PC-3 (cell line): ENCODE results near the gene GHRH. TPM values are rescaled to one million over a fixed set of nuclear protein-coding genes. Genes with fewer than 3 reads are reported as not detected.

Source experiments
- ATAC-seq: fragments of 200-7000 bp; cut with Tn5 transposase; 2 replicates; pipeline ENCODE4 v1.9.1; 2020; ENCODE audit warnings: mild to moderate bottlenecking, moderate library complexity
- BruUV-seq: library from RNA; stranded (reverse); fragments of 400-500 nt; replicated peaks from 2 replicates; lab custom pipeline; 2021; lab: Mats Ljungman, UMichigan
- CTCF ChIA-PET: fragments of 300-600 bp; sonication (Branson Sonifier 250); formaldehyde crosslinking; loops from one replicate; lab custom pipeline; 2022; ENCODE audit warnings: antibody characterized with exemption; lab: Charles Lee
- POLR2A ChIA-PET: fragments of 300-600 bp; sonication (Branson Sonifier 250); formaldehyde crosslinking; loops from one replicate; lab custom pipeline; 2022; ENCODE audit warnings: antibody characterized with exemption; ENCODE audit not compliant: unreplicated experiment; lab: Charles Lee
- DNase-seq: peaks from one replicate; pipeline ENCODE4 v3.0.0-alpha.2; 2015
- H2AFZ ChIP-seq: fragments of 300-600 bp; sonication (generic); 2 replicates; pipeline ENCODE4 v1.6.0; 2016; ENCODE audit warnings: antibody characterized with exemption, low read length
- H3F3A ChIP-seq: fragments of 300-600 bp; sonication (generic); one replicate; pipeline ENCODE4 v1.6.0; 2017; ENCODE audit warnings: antibody characterized with exemption, low read length, control low read depth, mild to moderate bottlenecking; ENCODE audit not compliant: unreplicated experiment
- H3K27ac ChIP-seq: fragments of 300-600 bp; sonication (generic); 2 replicates; pipeline ENCODE4 v1.5.1; 2016; ENCODE audit warnings: mild to moderate bottlenecking, low read length
- H3K27me3 ChIP-seq: fragments of 300-600 bp; sonication (generic); 2 replicates; pipeline ENCODE4 v1.6.1; 2016; ENCODE audit warnings: low read length, mixed read lengths
- H3K36me3 ChIP-seq: fragments of 300-600 bp; sonication (generic); 2 replicates; pipeline ENCODE4 v1.6.1; 2016; ENCODE audit warnings: low read depth, mixed run types, low read length, mixed read lengths
- H3K4me1 ChIP-seq: fragments of 300-600 bp; sonication (generic); 2 replicates; pipeline ENCODE4 v1.5.1; 2016; ENCODE audit warnings: low read length; ENCODE audit not compliant: insufficient read depth
- H3K4me2 ChIP-seq: fragments of 300-600 bp; sonication (generic); 2 replicates; pipeline ENCODE4 v1.6.0; 2016; ENCODE audit warnings: low read length
- H3K4me3 ChIP-seq: fragments of 300-600 bp; sonication (generic); 2 replicates; pipeline ENCODE4 v1.5.1; 2016; ENCODE audit warnings: mild to moderate bottlenecking, low read length, mixed read lengths
- H3K79me2 ChIP-seq: fragments of 300-600 bp; sonication (generic); 2 replicates; pipeline ENCODE4 v1.6.1; 2017; ENCODE audit warnings: low read length, mixed read lengths
- H3K9ac ChIP-seq: fragments of 300-600 bp; sonication (generic); 2 replicates; pipeline ENCODE4 v1.6.0; 2016; ENCODE audit warnings: mild to moderate bottlenecking, low read length
- H3K9me2 ChIP-seq: fragments of 300-600 bp; sonication (generic); replicated peaks from 2 replicates; pipeline ENCODE4 v1.6.1; 2016; ENCODE audit warnings: mixed run types, low read length, mixed read lengths
- H3K9me3 ChIP-seq: fragments of 300-600 bp; sonication (generic); 2 replicates; pipeline ENCODE4 v1.6.1; 2016; ENCODE audit warnings: low read length, mixed read lengths
- H4K20me1 ChIP-seq: fragments of 300-600 bp; sonication (generic); 2 replicates; pipeline ENCODE4 v1.6.1; 2016; ENCODE audit warnings: low read length, mixed read lengths
- CTCF ChIP-seq: fragments of 300-600 bp; sonication (generic); conservative IDR thresholded peaks from 2 replicates; pipeline ENCODE4 v1.5.1; 2017; ENCODE audit warnings: antibody characterized with exemption, low read depth, mild to moderate bottlenecking, low read length
- EZH2 ChIP-seq: fragments of 300-600 bp; sonication (generic); IDR thresholded peaks from one replicate; pipeline ENCODE4 v1.6.1; 2017; ENCODE audit warnings: antibody characterized with exemption, mild to moderate bottlenecking, low read length; ENCODE audit not compliant: unreplicated experiment
- EZH2phosphoT487 ChIP-seq: fragments of 300-600 bp; sonication (generic); IDR thresholded peaks from 2 replicates; pipeline ENCODE4 v1.6.1; 2018; ENCODE audit warnings: mild to moderate bottlenecking, antibody characterized with exemption, low read length, borderline replicate concordance
- intact Hi-C: fragments of 100-400 bp; cut with micrococcal nuclease; formaldehyde crosslinking; loops from 2 replicates; pipeline ENCODE4 v1.9.0; 2023
- total RNA-seq: library from RNA; depleted of rRNA; stranded (reverse); fragments of >200 nt; gene quantifications from 2 replicates; pipeline ENCODE4 v1.2.3, GENCODE V29; 2014

GHRH gene
- total RNA-seq, 1 experiment from 2014 or later, result not detected

- no peak overlapping the region for H3K4me3 ChIP-seq
- H3K36me3 ChIP-seq, result peaks cover 64% of the 10 kb centered on the region
- no peaks in the 10 kb centered on the region for H3K9me3 ChIP-seq
- no peaks in the 10 kb centered on the region for H3K9me2 ChIP-seq
- no peaks in the 10 kb centered on the region for H3K27me3 ChIP-seq
- peaks cover 4% of the 10 kb centered on the region; the same call in 1 of the 2 replicates for H3K79me2 ChIP-seq
- H2AFZ ChIP-seq, result no peak overlapping the region
- POLR2A ChIA-PET, result no interaction called here
- no peaks in the 10 kb centered on the region for H3F3A ChIP-seq
- CTCF ChIA-PET, result no interaction called here
- DNase-seq, result peak; percentile 15
- intact Hi-C loops, result no loop called here
- no peak overlapping the region for H3K27ac ChIP-seq
- H4K20me1 ChIP-seq, result no peaks in the 10 kb centered on the region; the same call in 1 of the 2 replicates
- TF ChIP-seq CTCF (no peak), EZH2 (no peak), EZH2phosphoT487 (no peak)
- no peak; the same call in 1 of the 2 replicates for ATAC-seq
- no peaks in the 10 kb centered on the region for H3K4me1 ChIP-seq
- no peak overlapping the region for H3K4me2 ChIP-seq
- H3K9ac ChIP-seq, result no peak overlapping the region
- BruUV-seq, result no TSS peak
Measured at GRCh38 chr20:37223053-37223452, 38.6 kb downstream of the GHRH start.

- Histone ChIP-seq H3K27ac (no peak overlapping the region), H3K36me3 (peaks cover 54% of the 10 kb centered on the region), H3K79me2 (peaks cover 4% of the 10 kb centered on the region; the same call in 1 of the 2 replicates), H3K9ac (no peak overlapping the region), H3K9me3 (no peaks in the 10 kb centered on the region), H3K4me1 (no peaks in the 10 kb centered on the region), H3K4me3 (no peak overlapping the region), H3K4me2 (no peak overlapping the region), H3K9me2 (no peaks in the 10 kb centered on the region), H4K20me1 (no peaks in the 10 kb centered on the region; the same call in 1 of the 2 replicates), H2AFZ (no peak overlapping the region), H3F3A (no peaks in the 10 kb centered on the region), H3K27me3 (no peaks in the 10 kb centered on the region)
- TF ChIP-seq EZH2 (no peak), EZH2phosphoT487 (no peak)
- POLR2A ChIA-PET, result no interaction called here
- no TSS peak for BruUV-seq
- no peak for ATAC-seq
- CTCF ChIA-PET, result no interaction called here
- no peak for DNase-seq
- intact Hi-C loops, result no loop called here
Measured at GRCh38 chr20:37222086-37222485, 39.5 kb downstream of the GHRH start.

DNA sequence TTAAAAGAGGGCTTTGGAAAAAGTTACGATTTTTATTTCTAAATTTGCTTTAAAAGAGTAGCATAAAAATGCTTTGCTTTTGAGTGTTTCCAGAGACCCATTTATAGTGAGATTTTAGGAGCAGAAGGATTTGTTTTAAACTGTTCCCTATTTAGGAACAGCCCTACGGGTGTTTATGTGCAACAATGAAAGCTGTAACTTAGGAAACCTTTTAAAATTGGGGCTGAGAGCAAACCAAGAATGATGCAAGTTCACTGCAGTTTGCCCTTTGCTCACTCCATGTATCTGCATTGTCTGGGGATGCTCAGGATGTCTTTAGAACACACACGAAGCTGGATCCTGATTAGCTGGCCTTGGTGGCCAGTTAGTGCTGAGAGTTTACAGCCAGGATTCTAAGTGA, 40.9 kb downstream of the GHRH start:
- no peak for DNase-seq
- Histone ChIP-seq H2AFZ (no peak overlapping the region), H3K9me3 (no peaks in the 10 kb centered on the region), H3K4me2 (no peak overlapping the region), H3F3A (no peaks in the 10 kb centered on the region), H3K27ac (no peak overlapping the region), H3K27me3 (no peaks in the 10 kb centered on the region), H3K4me3 (no peak overlapping the region), H3K79me2 (peaks cover 4% of the 10 kb centered on the region; the same call in 1 of the 2 replicates), H3K9me2 (no peaks in the 10 kb centered on the region), H3K4me1 (no peaks in the 10 kb centered on the region), H4K20me1 (no peaks in the 10 kb centered on the region; the same call in 1 of the 2 replicates), H3K9ac (no peak overlapping the region), H3K36me3 (peaks cover 54% of the 10 kb centered on the region)
- intact Hi-C loops, result no loop called here
- ATAC-seq, result no peak
- CTCF ChIA-PET, result no interaction called here
- no TSS peak for BruUV-seq
- TF ChIP-seq EZH2phosphoT487 (no peak), EZH2 (no peak), CTCF (no peak)
- POLR2A ChIA-PET, result no interaction called here
